ENCODE measurements around the gene ETV4.
A peak's percentile ranks its signal among the peaks of the same experiment; 100 is the strongest.

The ETV4 gene

DNA sequence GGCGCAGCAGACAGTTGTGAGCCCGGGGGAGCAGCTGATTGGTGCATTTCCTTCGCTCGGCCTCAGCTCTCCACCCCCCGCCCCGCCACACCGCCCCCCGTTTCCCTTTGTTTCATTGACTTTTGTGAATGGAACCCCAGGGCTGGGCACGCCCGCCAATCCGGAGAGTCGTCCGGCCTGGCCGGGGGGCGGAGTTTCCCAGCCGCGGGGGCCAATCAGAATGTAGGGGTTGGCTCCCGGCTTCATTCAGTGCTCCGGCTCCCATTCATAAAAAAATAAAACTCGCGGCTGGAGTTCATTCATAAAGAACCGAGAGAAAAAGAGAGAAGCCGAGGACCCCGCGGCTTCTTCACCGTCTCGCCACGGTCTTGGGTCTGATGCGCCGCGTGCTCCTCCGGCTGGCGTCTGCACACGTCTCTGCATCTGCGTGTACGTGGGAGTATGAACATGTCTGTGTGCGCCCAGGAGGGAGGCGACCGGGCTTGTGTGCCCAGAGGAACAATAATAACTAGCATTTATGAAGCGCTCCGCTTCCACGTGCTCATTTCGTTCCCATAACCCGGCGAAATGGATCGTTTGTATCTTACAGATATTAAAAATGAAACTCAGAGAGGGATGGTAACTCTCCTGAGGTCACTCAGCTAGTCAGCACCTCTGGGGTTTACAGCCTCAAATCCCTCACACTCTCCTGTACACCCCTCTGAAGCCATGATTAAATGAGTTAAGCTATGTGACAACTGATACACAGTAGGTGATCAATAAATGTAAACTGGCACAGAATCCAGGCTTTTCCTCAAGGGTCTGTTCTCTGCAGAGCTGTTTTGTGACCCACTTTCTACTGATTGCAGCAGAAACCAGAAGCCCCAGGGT, at the start of gene ETV4:
TSS of gene ETV4 (minus strand) at position 22 of the 870 bp plus-strand sequence. CDS start 723 bp downstream, outside the sequence.
- DNase-seq (ENCODE audit: low read depth in 2 of 2, low spot score in 1 of 2) = peak; percentile 68 to 77

DNA sequence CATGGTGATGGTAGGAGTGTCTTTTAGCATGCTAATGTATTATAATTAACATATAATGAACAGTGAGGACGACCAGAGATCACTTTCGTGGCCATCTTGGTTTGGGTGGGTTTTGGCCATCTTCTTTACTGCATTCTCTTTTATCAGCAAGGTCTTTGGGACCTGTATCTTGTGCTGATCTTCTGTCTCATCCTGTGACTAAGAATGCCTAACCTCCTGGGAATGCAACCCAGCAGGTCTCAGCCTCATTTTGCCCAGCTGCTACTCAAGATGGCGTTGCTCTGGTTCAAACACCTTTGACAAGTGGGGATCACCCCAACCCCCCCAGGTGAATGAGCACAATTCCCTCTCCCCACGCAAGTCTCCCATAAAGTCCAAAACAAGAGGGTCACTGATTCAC, 49.3 kb upstream of the ETV4 start:
- no peak for DNase-seq (ENCODE audit: low read depth in 2 of 2, low spot score in 1 of 2)

DNA sequence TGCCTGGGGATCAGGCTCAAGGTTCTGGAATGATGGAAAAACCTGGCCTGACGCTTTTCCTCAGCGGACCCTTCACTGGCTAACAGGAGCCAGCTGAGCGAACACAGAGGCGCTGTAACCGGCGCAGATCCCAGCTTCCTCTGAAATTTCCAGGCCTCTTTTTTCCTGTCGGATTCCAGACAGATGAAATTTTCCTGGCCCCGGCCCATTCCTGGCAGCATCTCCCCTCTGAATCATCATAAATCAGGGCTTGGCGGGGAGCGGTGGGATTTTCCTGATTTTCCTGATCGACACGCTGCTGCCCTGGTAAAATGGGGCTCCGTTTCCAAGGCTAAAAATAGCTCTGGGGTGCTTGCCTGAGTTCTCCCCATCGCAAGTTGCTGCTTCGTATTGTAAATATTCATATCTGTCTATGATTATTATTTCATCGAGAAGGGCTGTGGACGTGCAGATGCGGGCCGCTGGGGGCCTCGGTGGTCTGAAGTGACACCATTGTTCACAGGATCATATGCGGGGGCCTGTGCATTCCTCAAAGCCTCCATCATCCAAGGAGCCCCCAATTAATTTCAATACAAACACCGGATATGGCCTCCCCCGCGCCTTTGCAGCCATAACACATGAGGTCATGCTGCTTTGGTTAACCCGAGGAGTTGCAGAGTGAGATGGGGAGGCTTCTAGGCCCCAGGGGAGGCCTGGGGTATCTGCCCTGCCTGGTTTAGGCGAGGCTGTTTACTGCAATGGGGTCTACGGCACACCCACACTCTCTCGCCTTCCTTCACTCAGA, 45.8 kb upstream of the ETV4 start:
- DNase-seq (ENCODE audit: low read depth in 2 of 2, low spot score in 1 of 2) = no peak

DNA sequence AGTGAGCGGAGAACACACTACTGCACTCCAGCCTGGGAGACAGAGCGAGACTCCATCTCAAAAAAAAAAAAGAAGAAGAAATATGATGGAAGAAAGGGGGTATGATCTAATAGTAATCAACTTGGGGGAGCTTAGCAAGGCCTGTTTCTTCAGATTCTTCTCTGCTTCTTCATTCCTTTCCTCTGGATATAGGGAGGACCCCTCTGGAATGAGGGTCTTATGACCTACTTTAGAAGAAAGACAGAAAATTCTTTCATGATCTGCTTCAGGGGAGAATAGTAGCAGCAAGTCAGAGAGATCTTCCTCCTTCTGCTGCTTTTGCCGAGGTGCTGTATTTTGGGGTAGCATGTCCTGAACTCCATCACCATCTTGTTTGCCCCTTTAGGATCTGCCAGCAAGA, 44.9 kb upstream of the ETV4 start:
- DNase-seq (ENCODE audit: low read depth in 2 of 2, low spot score in 1 of 2) = no peak

DNA sequence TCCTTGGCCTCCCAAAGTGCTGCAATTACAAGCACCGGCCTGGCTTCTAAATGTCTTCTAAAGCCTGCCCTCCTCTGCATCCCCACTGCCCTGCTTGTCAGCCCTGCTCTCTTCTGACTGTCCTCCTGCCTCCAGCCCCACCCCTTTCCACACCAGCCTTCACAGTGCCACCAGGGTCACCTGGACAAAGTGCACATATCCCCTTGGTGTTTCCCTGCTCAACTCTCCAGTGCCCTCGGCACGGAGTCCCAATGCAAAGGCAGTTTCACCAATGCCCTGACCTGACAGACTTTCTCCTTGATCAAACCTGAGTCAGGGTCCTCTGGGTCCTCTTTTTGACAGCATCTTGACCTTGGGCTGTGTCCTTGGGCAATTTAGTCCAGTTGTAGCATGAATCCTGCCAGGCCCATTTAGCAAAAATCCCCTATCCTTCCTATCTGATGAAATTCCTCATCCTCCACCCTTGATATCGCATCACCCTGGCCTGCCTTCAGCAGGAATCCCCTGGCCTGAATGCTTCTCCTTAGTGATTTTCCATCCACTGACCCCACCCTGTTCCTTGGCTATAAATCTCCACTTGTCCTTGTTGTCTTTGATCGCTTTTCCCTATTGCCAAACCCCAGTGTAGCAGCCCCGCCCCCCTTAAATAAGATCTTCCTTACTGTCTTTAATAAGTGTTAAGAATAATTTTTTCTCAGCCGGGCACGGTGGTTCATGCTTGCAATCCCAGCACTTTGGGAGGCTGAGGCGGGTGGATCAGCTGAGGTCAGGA, 42.7 kb upstream of the ETV4 start:
- DNase-seq (ENCODE audit: low read depth in 2 of 2, low spot score in 1 of 2) = no peak

DNA sequence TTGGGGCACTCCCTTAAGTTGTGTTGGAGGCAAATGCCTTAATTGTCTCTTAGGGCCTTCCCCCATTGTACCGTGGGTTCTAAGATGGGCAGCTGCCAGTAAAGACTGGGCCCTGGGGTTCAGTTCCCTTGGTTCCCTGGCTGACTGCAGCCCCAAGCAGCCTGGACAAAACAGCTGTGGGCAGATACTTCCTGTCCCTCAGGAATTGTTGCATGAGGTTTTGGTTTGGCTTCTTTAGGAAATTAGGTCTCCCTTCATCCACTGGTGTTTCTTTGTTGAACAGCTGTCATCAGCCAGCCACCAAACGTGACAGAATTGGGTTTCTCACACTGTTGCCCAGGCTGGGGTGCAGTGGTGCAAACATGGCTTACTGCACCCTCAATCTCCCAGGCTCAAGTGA, 42.0 kb upstream of the ETV4 start:
- no peak for DNase-seq (ENCODE audit: low read depth in 2 of 2, low spot score in 1 of 2)

DNA sequence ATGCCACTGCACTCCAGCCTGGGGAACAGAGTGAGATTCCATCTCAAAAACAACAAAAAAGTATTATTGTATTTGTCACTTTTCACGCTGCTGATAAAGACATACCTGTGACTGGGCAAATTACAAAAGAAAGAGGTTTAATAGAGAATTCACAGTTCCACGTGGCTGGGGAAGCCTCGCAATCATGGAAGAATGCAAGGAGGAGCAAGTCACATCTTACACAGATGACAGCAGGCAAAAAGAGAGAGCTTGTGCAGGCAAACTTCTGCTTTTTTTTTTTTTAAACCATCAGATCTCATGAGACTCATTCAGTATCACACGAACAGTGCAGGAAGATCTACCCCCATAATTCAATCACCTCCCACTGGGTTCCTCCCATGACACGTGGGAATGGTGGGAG, 41.5 kb upstream of the ETV4 start:
- no peak for DNase-seq (ENCODE audit: low read depth in 2 of 2, low spot score in 1 of 2)

DNA sequence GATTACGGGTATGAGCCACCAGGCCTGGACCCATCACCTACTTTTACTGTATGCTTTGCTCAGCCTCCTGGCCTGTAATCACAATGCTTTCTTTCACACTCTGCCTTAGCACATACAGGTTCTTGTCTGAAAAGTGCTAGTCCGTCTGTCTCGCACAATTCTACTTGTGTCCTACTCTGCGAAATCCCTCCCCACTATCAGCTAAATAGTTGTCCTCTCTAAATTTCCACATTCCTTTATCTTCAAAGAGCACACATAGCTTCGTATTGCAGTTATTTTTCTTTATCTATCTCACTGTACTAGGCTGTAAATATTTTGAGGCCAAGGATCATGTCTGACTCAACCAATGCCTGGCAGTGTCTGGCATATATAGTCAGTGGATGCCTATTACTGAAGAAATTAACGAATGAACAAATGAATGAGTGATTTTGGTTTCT, 38.5 kb upstream of the ETV4 start:
- no peak for DNase-seq (ENCODE audit: low read depth in 2 of 2, low spot score in 1 of 2)

DNA sequence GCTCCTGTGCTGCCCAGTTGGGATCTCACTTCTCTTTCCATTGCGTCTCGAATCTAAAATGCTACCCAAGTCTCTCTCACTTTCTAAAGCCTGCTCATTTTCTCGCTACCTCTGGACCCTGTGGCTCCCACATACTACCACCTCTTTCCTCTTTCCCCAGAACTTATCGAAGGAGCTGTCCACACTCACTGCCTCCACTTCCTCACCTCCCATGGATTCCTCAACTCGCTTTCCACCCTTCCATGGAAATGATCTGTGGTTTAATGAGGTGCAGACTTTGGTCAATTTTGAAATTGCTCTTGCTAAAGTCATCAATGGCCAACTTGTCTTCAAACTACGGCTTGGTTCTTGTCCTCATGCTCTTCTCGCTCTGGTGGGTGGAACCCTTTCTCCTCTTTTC, 37.2 kb upstream of the ETV4 start:
- DNase-seq (ENCODE audit: low read depth in 2 of 2, low spot score in 1 of 2) = no peak

DNA sequence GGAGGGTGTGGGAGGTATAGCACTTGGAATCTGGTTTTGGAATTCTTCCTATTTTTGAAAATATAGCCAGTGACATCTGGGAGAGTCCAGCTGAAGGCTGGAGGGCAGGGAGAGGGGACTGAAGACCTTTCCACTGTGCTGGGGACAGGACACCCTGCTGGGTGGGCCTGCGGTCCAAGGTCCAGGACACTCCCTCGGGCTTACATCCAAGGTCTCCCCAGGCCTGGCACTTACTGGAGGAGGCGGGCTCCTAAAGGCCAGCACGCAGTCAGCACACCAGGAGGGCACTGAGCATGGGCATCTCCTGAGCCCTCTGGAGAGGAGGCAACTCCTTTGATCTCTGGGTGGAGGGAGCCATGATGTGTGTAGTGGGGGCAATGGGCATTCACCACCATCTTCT, 35.5 kb upstream of the ETV4 start:
- no peak for DNase-seq (ENCODE audit: low read depth in 2 of 2, low spot score in 1 of 2)

DNA sequence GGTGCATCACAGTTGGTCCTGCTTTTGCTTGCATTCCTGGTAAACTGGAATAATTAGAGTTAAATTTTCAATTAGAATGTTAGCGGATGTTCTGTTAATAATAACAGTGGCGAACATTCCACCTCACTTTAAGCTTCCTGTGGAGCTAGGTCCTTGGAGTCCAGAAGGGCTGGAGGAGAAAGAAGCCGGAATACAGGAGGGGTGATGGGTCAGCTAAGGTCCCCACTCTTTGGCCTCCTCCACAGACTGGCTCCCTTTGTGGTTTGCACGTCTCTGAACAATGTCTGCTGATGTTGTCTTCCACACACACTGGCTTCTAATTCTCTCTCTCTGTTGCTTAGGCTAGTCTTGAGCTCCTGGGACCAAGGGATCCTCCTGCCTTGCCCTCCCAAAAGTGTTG, 35.0 kb upstream of the ETV4 start:
- no peak for DNase-seq (ENCODE audit: low read depth in 2 of 2, low spot score in 1 of 2)

DNA sequence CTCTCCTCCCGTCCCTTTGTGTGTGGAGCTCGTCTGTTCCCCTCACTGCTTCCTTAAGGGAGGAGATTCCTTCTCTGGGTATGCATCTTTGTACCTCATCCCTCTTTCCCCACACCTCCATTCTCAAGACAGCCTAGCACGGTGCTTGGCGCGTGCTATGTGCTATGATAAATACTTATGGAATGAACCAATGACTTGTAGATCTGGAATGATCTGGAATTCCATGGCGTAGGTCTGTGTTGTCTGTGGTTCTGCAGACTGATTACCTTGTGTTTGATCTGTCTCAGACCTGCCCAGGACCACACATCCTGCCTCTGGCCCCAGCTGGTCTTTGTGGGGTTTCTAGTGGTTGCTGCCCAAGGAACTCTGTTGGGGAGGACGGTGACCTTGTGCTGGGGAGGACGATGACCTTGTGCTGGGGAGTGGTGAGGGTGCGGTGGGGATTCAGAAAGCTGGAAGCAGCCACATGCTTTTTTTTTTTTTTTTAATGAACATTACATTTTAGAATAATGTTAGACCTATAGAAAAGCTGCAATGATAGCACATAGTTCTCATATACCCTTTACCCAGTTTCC, 33.5 kb upstream of the ETV4 start:
- DNase-seq (ENCODE audit: low read depth in 2 of 2, low spot score in 1 of 2) = no peak

DNA sequence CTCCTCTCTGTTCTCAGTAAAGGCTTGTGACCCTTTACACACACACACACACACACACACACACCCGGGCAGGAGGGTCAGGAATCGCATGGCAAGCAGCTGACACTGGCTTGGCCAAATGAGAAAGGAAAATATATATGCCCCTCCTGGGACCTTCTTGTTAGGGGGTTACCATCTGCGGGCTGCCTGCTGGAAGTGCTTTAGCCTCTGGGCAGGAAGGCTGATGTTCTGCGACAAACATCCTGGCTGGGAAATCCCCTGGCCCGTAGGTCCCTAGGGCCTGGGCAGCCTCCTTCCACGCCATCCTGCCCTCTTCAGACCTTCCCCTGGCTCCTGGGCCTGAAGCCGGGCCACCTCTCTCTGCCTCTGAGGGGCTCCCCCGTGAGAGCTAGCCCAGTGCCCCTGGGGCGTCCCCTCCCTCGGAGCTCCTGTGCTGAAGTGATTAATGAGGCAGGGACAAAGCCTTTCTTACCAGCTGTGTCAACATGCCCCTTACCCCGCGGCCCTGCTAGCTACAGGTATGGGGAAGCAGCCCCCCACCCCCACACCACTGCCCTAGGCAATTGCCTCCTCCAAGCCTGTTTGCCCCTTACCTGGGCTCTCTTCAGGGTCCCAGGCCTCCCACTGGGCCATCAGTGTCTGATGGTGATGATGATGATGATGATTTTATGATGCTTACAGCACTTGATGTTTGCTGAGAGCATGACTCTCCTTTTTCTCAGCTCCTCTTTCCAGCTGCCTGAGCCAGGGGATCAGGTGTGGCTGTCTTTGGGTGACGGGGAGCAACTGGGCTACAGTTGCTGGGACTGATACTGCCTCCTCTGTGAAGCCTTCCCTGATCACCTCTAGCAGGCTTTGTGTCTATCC, 32.8 kb upstream of the ETV4 start:
- no peak for DNase-seq (ENCODE audit: low read depth in 2 of 2, low spot score in 1 of 2)

DNA sequence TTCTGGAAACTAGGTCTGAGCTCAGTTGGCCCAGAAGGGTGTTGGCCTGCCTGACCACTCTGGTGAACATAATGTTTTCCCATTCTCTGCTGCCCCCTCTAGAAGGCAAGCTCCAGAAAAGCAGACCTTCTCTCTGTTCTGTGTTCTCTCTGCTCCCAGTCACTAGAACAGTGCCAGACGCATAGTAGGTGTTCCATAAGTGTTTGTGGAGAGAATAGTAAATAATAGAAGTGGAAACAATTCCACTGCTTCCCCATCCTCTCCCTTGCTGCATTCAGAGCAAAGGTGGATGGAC, 32.2 kb upstream of the ETV4 start:
- no peak for DNase-seq (ENCODE audit: low read depth in 2 of 2, low spot score in 1 of 2)

DNA sequence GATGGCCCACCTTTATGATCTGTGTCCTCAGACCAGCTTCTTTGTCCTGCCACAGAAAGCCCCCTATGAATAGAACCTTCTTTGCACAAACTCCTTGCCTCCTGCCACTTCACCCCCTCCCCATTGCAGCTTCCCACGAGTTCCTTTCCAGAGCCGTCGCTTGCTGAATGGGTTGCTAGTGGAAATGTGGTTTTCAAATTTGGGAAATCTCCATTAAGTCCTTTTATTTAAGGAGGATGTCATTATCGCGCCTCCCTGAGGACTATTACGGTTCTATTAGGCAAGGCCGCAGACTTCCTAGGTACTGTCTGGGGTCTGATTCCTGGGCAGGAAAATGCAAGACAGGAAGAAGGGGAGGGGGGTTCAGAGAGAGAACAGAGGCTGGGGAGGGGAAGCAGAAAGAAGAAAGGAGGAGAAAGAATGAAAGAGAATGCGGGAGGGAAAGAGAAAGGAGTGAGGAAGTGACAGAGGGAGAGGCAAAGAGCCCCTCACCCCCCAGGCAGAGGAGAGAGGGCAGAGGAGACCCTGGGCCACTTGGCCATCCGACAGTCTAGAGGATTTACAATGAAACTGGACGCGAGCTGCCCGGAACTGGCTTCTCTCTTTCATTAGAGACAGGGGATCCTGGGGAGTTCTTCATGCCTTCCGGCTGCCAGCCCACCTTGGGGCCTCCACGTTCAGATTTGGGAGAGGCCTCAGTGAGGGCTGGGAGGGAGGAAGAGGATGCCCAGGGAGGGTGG, 31.7 kb upstream of the ETV4 start:
- DNase-seq (ENCODE audit: low read depth in 2 of 2, low spot score in 1 of 2) = no peak

DNA sequence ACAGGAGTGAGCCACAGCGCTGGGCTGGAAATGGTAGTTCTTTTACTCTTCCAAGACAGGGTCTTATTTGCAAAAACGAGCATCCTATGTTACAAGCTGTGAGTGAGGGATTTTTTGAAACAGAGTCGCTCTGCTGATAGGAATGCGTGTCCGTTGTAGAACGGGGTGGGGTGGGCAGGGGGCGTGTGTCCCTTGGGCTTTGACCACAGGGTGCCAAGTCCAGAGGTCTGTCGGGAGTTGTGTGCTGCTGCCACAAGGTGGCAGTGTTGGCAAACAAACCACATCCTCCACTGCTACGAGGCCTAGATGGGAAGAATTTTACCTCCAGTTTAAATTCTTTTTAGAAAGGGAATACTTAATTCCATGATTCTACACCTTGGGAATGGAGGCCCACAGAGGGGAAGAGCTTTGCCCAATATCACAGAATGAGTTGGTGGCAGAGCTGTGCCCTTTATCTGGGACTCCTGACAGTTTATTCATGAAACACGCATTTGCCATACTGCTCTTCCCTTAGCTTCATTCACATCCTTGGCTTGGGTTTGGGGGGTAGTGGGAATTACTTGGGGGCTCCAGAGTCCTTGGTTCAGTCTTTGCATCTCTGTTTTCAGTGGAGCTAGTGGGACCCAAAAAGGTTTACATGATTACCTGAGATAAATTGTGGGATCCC, 30.6 kb upstream of the ETV4 start:
- DNase-seq (ENCODE audit: low read depth in 2 of 2, low spot score in 1 of 2) = peak; percentile 22 to 35

DNA sequence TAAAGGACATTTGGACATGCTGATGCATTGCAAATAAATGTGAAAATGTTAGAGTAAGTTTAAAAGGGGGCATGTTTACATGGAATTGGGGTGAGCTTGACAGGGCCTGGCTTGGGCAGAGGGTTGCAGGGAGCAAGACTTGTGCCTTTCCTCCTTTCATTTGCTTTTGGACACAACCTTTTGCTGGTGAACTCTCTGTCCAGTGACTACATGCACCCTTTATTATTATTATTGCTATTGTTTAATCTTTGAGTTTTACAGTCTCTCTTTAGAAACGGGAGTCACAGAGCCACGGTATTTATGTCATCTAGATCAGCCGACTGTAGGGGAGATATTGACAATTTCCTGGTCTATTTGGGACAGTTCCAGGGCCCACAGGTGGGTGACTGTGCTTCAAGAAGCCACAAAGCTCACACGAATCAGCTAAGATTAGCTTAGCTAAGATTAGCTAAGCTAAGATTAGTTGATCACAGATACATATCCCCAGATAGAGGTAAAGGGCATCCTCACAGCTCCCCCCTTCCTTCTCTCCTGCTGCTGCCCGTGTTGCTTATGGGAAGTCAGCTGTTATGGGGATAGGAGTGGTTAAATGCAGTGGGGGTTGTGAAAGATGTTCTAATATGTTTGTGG, 28.9 kb upstream of the ETV4 start:
- no peak for DNase-seq (ENCODE audit: low read depth in 2 of 2, low spot score in 1 of 2)

DNA sequence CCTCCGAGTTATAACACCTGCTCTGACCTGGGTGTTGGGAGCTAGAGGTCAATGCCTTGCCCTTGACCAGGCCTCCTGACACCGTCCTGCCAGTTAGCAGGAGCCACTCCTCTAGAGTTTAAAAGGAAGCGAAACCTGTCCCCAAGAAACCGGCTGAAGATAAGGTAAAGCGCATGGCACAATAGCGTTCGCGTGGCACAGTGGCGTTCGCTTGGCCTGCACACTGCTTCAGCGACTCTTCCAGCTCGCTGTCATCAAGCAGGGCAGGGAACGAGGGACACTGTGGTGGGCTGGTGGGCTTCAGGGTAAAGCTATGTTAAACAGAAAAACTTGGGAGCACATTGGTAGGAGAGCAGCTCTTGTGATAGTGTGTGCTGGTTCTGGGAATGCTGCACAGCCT, 28.2 kb upstream of the ETV4 start:
- DNase-seq (ENCODE audit: low read depth in 2 of 2, low spot score in 1 of 2) = no peak

Measured in stimulated activated CD8-positive, alpha-beta memory T cell treated with anti-CD3 and anti-CD28 coated beads, Interleukin-4, amount 100 ng/mL, for 4 hours (primary cell).